Astrocyte (in vitro differentiated cells and primary cell): ENCODE measurements around the gene NR6A1. TPM values are rescaled to one million over a fixed set of nuclear protein-coding genes. Genes with fewer than 3 reads are reported as not detected.
"Not testable (repeated sequence)": the region's sequence is repeated elsewhere in the genome, so short reads cannot be mapped to it uniquely, and the experiment has no call there.

Experiments used
- DNase-seq: peaks from one replicate; pipeline ENCODE4 v3.0.0-alpha.2; 2010; ENCODE audit warnings: low read depth
- FAIRE-seq: peaks from 2 replicates; lab custom pipeline; 2011; peaks lifted over from hg19 to GRCh38; lab: Jason Lieb, UNC
- H2AFZ ChIP-seq: 2 replicates; pipeline ENCODE4 v1.6.0; 2012; ENCODE audit warnings: low read depth, low read length, inconsistent platforms
- H3K27ac ChIP-seq: 2 replicates; pipeline ENCODE4 v1.5.1; 2011; ENCODE audit warnings: low read depth, low read length, inconsistent platforms
- H3K27me3 ChIP-seq: 2 replicates; pipeline ENCODE4 v1.6.0; 2011; ENCODE audit warnings: low read length, inconsistent platforms; ENCODE audit not compliant: insufficient read depth
- H3K36me3 ChIP-seq: 2 replicates; pipeline ENCODE4 v1.5.1; 2011; ENCODE audit warnings: low read length, inconsistent platforms; ENCODE audit not compliant: insufficient read depth
- H3K4me1 ChIP-seq: 2 replicates; pipeline ENCODE4 v1.5.1; 2011; ENCODE audit warnings: low read length, inconsistent platforms; ENCODE audit not compliant: insufficient read depth
- H3K4me2 ChIP-seq: 2 replicates; pipeline ENCODE4 v1.6.0; 2012; ENCODE audit warnings: low read length, inconsistent platforms
- H3K4me3 ChIP-seq: 2 replicates; pipeline ENCODE4 v1.5.1; 2011; ENCODE audit warnings: low read depth, mild to moderate bottlenecking, low read length, inconsistent platforms; ENCODE audit not compliant: insufficient read depth
- H3K79me2 ChIP-seq: 2 replicates; pipeline ENCODE4 v1.6.0; 2012; ENCODE audit warnings: mild to moderate bottlenecking, low read length, inconsistent platforms; ENCODE audit not compliant: insufficient read depth
- H3K9ac ChIP-seq: 2 replicates; pipeline ENCODE4 v1.6.0; 2012; ENCODE audit warnings: mild to moderate bottlenecking, low read length, inconsistent platforms
- H3K9me3 ChIP-seq: 2 replicates; pipeline ENCODE4 v1.5.1; 2012; ENCODE audit warnings: low read depth, mild to moderate bottlenecking, low read length, inconsistent platforms; ENCODE audit not compliant: insufficient read depth
- H4K20me1 ChIP-seq: 2 replicates; pipeline ENCODE4 v1.6.0; 2012; ENCODE audit warnings: low read length, inconsistent platforms; ENCODE audit not compliant: insufficient read depth
- H3K27ac Mint-ChIP-seq: one replicate; pipeline ENCODE4 v1.8.0; 2021; ENCODE audit warnings: mild to moderate bottlenecking, mixed read lengths; ENCODE audit not compliant: unreplicated experiment
- H3K27me3 Mint-ChIP-seq: one replicate; pipeline ENCODE4 v1.8.0; 2021; ENCODE audit warnings: low read depth, mixed read lengths; ENCODE audit not compliant: unreplicated experiment
- H3K36me3 Mint-ChIP-seq: one replicate; pipeline ENCODE4 v1.8.0; 2021; ENCODE audit warnings: low read depth, mixed read lengths; ENCODE audit not compliant: unreplicated experiment
- H3K4me1 Mint-ChIP-seq: one replicate; pipeline ENCODE4 v1.8.0; 2021; ENCODE audit warnings: low read depth, mixed read lengths; ENCODE audit not compliant: unreplicated experiment
- H3K4me3 Mint-ChIP-seq: one replicate; pipeline ENCODE4 v1.8.0; 2021; ENCODE audit warnings: mild to moderate bottlenecking, moderate library complexity, mixed read lengths; ENCODE audit not compliant: unreplicated experiment
- H3K9me3 Mint-ChIP-seq: one replicate; pipeline ENCODE4 v1.8.0; 2021; ENCODE audit warnings: mild to moderate bottlenecking, mixed read lengths; ENCODE audit not compliant: unreplicated experiment
- EZH2 ChIP-seq: IDR thresholded peaks from 2 replicates; pipeline ENCODE4 v1.6.1; 2012; ENCODE audit warnings: mild to moderate bottlenecking, low read length, inconsistent platforms; ENCODE audit not compliant: insufficient read depth
- total RNA-seq: library from RNA; stranded (reverse); gene quantifications from 2 replicates; pipeline ENCODE4 v1.2.1, GENCODE V29; 2021
- TF ChIP-seq, protein P1 (sequence below): IDR thresholded peaks from 2 replicates; pipeline ENCODE4 v1.5.1; 2011; ENCODE audit warnings: low read depth, mild to moderate bottlenecking, inconsistent platforms, low read length, moderate library complexity; ENCODE audit not compliant: insufficient read depth

Gene NR6A1
- total RNA-seq, 1 donor from 2014 or later: 20.8 TPM

GRCh38 chr9:124617477-124618141, 153.5 kb downstream of the NR6A1 start:
- peak overlapping the region; percentile 41 for H3K9ac ChIP-seq
- H3K27me3 ChIP-seq: no peaks in the 10 kb centered on the region
- Mint-ChIP-seq H3K27ac (peak overlapping the region; percentile 12), H3K9me3 (peaks cover 1% of the 10 kb centered on the region), H3K4me1 (peaks cover 43% of the 10 kb centered on the region), H3K4me3 (no peak overlapping the region), H3K27me3 (no peaks in the 10 kb centered on the region), H3K36me3 (no peaks in the 10 kb centered on the region)
- H3K4me2 ChIP-seq: no peak overlapping the region
- peaks cover 15% of the 10 kb centered on the region for H3K4me1 ChIP-seq
- H3K27ac ChIP-seq: no peak overlapping the region
- no peak overlapping the region for H3K4me3 ChIP-seq
- no peaks in the 10 kb centered on the region for H4K20me1 ChIP-seq
- TF ChIP-seq, protein P1, sequence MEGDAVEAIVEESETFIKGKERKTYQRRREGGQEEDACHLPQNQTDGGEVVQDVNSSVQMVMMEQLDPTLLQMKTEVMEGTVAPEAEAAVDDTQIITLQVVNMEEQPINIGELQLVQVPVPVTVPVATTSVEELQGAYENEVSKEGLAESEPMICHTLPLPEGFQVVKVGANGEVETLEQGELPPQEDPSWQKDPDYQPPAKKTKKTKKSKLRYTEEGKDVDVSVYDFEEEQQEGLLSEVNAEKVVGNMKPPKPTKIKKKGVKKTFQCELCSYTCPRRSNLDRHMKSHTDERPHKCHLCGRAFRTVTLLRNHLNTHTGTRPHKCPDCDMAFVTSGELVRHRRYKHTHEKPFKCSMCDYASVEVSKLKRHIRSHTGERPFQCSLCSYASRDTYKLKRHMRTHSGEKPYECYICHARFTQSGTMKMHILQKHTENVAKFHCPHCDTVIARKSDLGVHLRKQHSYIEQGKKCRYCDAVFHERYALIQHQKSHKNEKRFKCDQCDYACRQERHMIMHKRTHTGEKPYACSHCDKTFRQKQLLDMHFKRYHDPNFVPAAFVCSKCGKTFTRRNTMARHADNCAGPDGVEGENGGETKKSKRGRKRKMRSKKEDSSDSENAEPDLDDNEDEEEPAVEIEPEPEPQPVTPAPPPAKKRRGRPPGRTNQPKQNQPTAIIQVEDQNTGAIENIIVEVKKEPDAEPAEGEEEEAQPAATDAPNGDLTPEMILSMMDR: peak; percentile 96
- no peak for TF ChIP-seq EZH2
- no peaks in the 10 kb centered on the region for H3K9me3 ChIP-seq
- no peaks in the 10 kb centered on the region for H3K79me2 ChIP-seq
- no peaks in the 10 kb centered on the region for H3K36me3 ChIP-seq
- peak; percentile 60 for DNase-seq
- no peak overlapping the region for H2AFZ ChIP-seq
- peak; percentile 43 for FAIRE-seq

GRCh38 chr9:124616961-124617360, 154.2 kb downstream of the NR6A1 start:
- Histone ChIP-seq H4K20me1 (no peaks in the 10 kb centered on the region), H3K4me1 (peaks cover 11% of the 10 kb centered on the region), H3K27ac (no peak overlapping the region), H3K27me3 (no peaks in the 10 kb centered on the region), H2AFZ (no peak overlapping the region), H3K9me3 (no peaks in the 10 kb centered on the region), H3K4me3 (no peak overlapping the region), H3K4me2 (no peak overlapping the region), H3K9ac (no peak overlapping the region), H3K79me2 (no peaks in the 10 kb centered on the region), H3K36me3 (no peaks in the 10 kb centered on the region)
- H3K4me3 Mint-ChIP-seq: no peak overlapping the region
- TF ChIP-seq, protein P1: no peak
- TF ChIP-seq EZH2: no peak
- no peaks in the 10 kb centered on the region for H3K36me3 Mint-ChIP-seq
- H3K9me3 Mint-ChIP-seq: peaks cover 2% of the 10 kb centered on the region
- no peaks in the 10 kb centered on the region for H3K27me3 Mint-ChIP-seq
- H3K27ac Mint-ChIP-seq: peak overlapping the region; percentile 87
- peaks cover 37% of the 10 kb centered on the region for H3K4me1 Mint-ChIP-seq
- DNase-seq (no peak), FAIRE-seq (no peak)

DNA sequence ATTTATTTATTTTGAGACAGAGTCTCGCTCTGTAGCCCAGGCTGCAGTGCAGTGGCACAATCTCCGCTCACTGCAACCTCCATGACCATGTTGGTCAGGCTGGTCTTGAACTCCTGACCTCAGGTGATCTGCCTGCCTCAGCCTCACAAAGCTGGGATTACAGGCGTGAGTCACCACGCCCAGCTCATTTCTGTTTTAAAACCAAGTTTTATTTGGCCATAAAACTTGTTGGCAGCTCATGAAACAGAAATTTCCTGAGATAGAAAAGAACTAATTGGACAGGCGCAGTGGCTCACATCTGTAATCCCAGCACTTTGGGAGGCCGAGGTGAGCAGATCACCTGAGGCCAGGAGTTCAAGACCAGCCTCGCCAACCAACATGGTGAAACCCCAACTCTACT, 155.3 kb downstream of the NR6A1 start:
- not testable (repeated sequence) for H4K20me1 ChIP-seq, H3K9me3 Mint-ChIP-seq, H3K27ac ChIP-seq, H3K4me2 ChIP-seq, H3K27me3 Mint-ChIP-seq, H3K9me3 ChIP-seq, H3K4me3 ChIP-seq, DNase-seq, H3K4me3 Mint-ChIP-seq, FAIRE-seq, H3K9ac ChIP-seq, H3K36me3 ChIP-seq, H3K36me3 Mint-ChIP-seq, H2AFZ ChIP-seq, H3K4me1 ChIP-seq, H3K27ac Mint-ChIP-seq, H3K79me2 ChIP-seq, H3K27me3 ChIP-seq
- H3K4me1 Mint-ChIP-seq: peaks cover 34% of the 10 kb centered on the region
